ENCODE measurements around the gene RGPD3. TPM values are rescaled to one million over a fixed set of nuclear protein-coding genes. Genes with fewer than 3 reads are reported as not detected.

RGPD3 gene
- total RNA-seq, 2 experiments from 2014 or later: not detected

- no peak for DNase-seq
- ATAC-seq: no peak
- no peaks in the 10 kb centered on the region for H3K36me3 Mint-ChIP-seq
- no peak overlapping the region for H3K4me3 Mint-ChIP-seq
- no peaks in the 10 kb centered on the region for H3K4me1 Mint-ChIP-seq
- no peaks in the 10 kb centered on the region for H3K9me3 Mint-ChIP-seq (ENCODE audit: low read depth)
- no peak overlapping the region for H3K27ac Mint-ChIP-seq
- peaks cover 9% of the 10 kb centered on the region for H3K27me3 Mint-ChIP-seq
- CTCF ChIA-PET: no interaction called here
These were observed 123.9 kb downstream of the RGPD3 start for GRCh38 chr2:106344302-106344701.

GRCh38 chr2:106343274-106343673, 124.9 kb downstream of the RGPD3 start:
- no peaks in the 10 kb centered on the region for H3K4me1 Mint-ChIP-seq
- ATAC-seq (no peak), DNase-seq (no peak)
- CTCF ChIA-PET: interaction anchor here (1.3 kb wide), 1 partner anchor 10 kb away, joined by 3 read pairs; no protein-coding TSS in a partner anchor
- H3K36me3 Mint-ChIP-seq: no peaks in the 10 kb centered on the region
- no peak overlapping the region for H3K4me3 Mint-ChIP-seq
- no peak overlapping the region for H3K27ac Mint-ChIP-seq
- H3K27me3 Mint-ChIP-seq: peaks cover 7% of the 10 kb centered on the region
- H3K9me3 Mint-ChIP-seq (ENCODE audit: low read depth): no peaks in the 10 kb centered on the region

GRCh38 chr2:106342831-106343251, 125.4 kb downstream of the RGPD3 start:
- Mint-ChIP-seq H3K36me3 (no peaks in the 10 kb centered on the region), H3K9me3 (ENCODE audit: low read depth) (no peaks in the 10 kb centered on the region), H3K4me1 (no peaks in the 10 kb centered on the region), H3K27ac (no peak overlapping the region), H3K27me3 (peaks cover 6% of the 10 kb centered on the region), H3K4me3 (no peak overlapping the region)
- ATAC-seq (no peak), DNase-seq (no peak)
- CTCF ChIA-PET: interaction anchor here (1.3 kb wide), 1 partner anchor 10 kb away, joined by 3 read pairs; no protein-coding TSS in a partner anchor

GRCh38 chr2:106341666-106342065, 126.5 kb downstream of the RGPD3 start:
- H3K9me3 Mint-ChIP-seq (ENCODE audit: low read depth): no peaks in the 10 kb centered on the region
- CTCF ChIA-PET: no interaction called here
- ATAC-seq (no peak), DNase-seq (no peak)
- peaks cover 2% of the 10 kb centered on the region for H3K4me1 Mint-ChIP-seq
- no peak overlapping the region for H3K27ac Mint-ChIP-seq
- no peak overlapping the region for H3K4me3 Mint-ChIP-seq
- peaks cover 3% of the 10 kb centered on the region for H3K27me3 Mint-ChIP-seq
- H3K36me3 Mint-ChIP-seq: no peaks in the 10 kb centered on the region

Other genes with a start within 250 kb of the RGPD3 start
- 1 to 10 TPM; 3.7 to 7.0 TPM for gene CD8B2, start 19.0 kb upstream of the RGPD3 start, total RNA-seq

Data from activated CD8-positive, alpha-beta memory T cell treated with anti-CD3 and anti-CD28 coated beads, Interleukin-2, amount 10 ng/mL, durations not matched to agents 7 days and 5 days (primary cell).